ENCODE results near the gene LZTR1.

- no peak for TF ChIP-seq CTCF (IDR thresholded peaks at IDR 0.05; ENCODE audit: low read depth, low read length)
- no peak for TF ChIP-seq EZH2phosphoT487 (IDR thresholded peaks at IDR 0.05; ENCODE audit: low read depth)
Observed at GRCh38 chr22:20951151-20951931, 30.8 kb upstream of the LZTR1 start.
